ENCODE data around the gene BICDL1.

DNA sequence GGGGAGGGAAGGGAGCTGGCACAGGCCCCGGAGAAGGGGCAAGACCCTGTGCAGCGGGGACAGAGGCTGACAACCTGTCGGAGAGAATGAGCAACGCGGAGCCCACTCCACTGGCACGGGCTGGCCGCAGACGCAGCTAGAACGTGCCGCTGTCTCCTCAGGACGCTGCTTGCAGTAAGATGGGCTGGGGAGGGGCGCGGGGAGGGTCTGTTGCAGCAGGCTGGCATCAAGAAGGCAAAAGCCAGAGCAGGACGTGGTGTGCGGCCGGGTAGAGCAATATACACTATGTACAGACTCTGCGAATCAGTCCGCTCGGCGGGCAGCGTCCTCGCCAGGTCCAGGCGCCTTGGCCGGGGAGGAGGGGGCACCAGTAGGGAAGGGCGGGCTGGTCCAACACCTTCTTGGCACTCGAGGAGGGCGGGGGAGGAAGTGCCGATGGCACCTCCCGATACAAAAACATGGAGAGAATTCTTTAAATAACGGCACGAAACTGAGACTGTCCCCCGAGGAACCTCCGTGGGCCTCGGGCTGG is 107.7 kb downstream of the BICDL1 start:
- TF ChIP-seq, protein P1, sequence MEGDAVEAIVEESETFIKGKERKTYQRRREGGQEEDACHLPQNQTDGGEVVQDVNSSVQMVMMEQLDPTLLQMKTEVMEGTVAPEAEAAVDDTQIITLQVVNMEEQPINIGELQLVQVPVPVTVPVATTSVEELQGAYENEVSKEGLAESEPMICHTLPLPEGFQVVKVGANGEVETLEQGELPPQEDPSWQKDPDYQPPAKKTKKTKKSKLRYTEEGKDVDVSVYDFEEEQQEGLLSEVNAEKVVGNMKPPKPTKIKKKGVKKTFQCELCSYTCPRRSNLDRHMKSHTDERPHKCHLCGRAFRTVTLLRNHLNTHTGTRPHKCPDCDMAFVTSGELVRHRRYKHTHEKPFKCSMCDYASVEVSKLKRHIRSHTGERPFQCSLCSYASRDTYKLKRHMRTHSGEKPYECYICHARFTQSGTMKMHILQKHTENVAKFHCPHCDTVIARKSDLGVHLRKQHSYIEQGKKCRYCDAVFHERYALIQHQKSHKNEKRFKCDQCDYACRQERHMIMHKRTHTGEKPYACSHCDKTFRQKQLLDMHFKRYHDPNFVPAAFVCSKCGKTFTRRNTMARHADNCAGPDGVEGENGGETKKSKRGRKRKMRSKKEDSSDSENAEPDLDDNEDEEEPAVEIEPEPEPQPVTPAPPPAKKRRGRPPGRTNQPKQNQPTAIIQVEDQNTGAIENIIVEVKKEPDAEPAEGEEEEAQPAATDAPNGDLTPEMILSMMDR (IDR thresholded peaks at IDR 0.05), result no peak
- TF ChIP-seq POLR2A (IDR thresholded peaks at IDR 0.05), result no peak
